ENCODE data around the gene BMPR1B.
A peak's percentile ranks its signal among the peaks of the same experiment; 100 is the strongest.

BMPR1B gene

GRCh38 chr4:95188701-95189370 is 431.1 kb downstream of the BMPR1B start:
- ChIA-PET CTCF (no interaction called here), POLR2A (interaction anchor here (0.6 kb wide), 1 partner anchor 203 kb away, joined by 6 read pairs; no protein-coding TSS in a partner anchor)
- Histone ChIP-seq H3K4me3 (ENCODE audit: low read depth, low read length) (no peak overlapping the region), H3K27ac (ENCODE audit: extremely low read depth, low read depth, low read length) (no peak overlapping the region), H3K4me1 (ENCODE audit: control insufficient read depth, insufficient read depth, low read length) (peaks cover 3% of the 10 kb centered on the region; the same call in 1 of the 2 replicates), H3K36me3 (ENCODE audit: control insufficient read depth in 2 of 2, insufficient read depth in 1 of 2, low read length in 2 of 2) (no peaks in the 10 kb centered on the region), H3K9me3 (ENCODE audit: control insufficient read depth, insufficient read depth, low read depth, low read length) (no peaks in the 10 kb centered on the region)
- TF ChIP-seq SETDB1 (IDR thresholded peaks at IDR 0.05; ENCODE audit: insufficient read length, low read length) (no peak), SCRT2 (tag by site-specific recombination; IDR thresholded peaks at IDR 0.05) (peak; percentile 63), BCL6B (tag by site-specific recombination; IDR thresholded peaks at IDR 0.05) (no peak), SCRT1 (tag by site-specific recombination; IDR thresholded peaks at IDR 0.05; ENCODE audit: borderline replicate concordance) (no peak)

DNA sequence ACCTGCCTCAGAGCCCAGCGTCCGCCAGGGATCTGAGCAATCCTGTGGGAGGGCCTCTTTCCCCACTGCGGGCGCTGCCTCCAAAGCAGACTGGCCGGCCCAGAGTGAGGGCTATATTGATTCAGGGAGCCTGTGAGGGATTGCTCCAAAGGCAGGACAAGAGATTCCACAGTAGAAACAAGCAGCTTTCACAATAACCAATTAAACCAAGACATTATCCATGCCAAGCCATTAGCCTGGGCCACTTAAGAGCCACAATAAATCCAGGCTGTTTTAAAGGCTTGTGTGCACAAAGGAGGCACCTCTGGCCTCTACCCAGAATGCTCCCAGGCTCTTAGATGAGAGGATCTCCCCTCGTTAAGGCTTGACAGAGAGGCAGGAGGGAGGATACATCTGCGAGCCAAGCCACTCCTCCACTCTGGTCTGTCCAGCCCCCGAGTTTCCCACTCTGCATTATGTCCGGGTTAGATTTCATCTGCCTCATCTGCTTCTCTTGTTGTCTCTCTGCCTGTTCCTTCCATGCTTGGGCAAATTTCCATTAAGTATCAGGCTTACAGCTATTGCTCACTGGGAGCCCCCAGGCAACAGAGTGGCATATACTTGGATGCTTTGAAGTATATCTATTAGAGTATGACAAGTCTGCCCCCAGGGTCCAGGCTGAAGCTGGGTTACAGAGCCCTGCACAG is 433.1 kb downstream of the BMPR1B start:
- CTCF ChIA-PET: no interaction called here
- Histone ChIP-seq H3K36me3 (ENCODE audit: control insufficient read depth in 2 of 2, insufficient read depth in 1 of 2, low read length in 2 of 2) (no peaks in the 10 kb centered on the region), H3K27ac (ENCODE audit: extremely low read depth, low read depth, low read length) (no peak overlapping the region), H3K4me3 (ENCODE audit: low read depth, low read length) (no peak overlapping the region), H3K4me1 (ENCODE audit: control insufficient read depth, insufficient read depth, low read length) (peaks cover 3% of the 10 kb centered on the region; the same call in 1 of the 2 replicates), H3K9me3 (ENCODE audit: control insufficient read depth, insufficient read depth, low read depth, low read length) (no peaks in the 10 kb centered on the region)
- TF ChIP-seq, protein P1, sequence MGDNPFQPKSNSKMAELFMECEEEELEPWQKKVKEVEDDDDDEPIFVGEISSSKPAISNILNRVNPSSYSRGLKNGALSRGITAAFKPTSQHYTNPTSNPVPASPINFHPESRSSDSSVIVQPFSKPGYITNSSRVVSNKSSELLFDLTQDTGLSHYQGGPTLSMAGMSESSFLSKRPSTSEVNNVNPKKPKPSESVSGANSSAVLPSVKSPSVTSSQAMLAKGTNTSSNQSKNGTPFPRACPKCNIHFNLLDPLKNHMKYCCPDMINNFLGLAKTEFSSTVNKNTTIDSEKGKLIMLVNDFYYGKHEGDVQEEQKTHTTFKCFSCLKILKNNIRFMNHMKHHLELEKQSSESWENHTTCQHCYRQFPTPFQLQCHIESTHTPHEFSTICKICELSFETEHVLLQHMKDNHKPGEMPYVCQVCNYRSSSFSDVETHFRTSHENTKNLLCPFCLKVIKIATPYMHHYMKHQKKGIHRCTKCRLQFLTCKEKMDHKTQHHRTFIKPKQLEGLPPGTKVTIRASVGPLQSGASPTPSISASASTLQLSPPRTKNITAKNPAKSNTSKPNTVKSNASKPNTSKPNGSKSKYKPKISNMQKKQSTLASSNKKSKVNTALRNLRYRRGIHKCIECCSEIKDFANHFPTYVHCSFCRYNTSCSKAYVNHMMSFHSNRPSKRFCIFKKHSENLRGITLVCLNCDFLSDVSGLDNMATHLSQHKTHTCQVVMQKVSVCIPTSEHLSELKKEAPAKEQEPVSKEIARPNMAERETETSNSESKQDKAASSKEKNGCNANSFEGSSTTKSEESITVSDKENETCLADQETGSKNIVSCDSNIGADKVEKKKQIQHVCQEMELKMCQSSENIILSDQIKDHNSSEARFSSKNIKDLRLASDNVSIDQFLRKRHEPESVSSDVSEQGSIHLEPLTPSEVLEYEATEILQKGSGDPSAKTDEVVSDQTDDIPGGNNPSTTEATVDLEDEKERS (tag by site-specific recombination; IDR thresholded peaks at IDR 0.05): no peak
- TF ChIP-seq ZNF654 (tag by site-specific recombination; IDR thresholded peaks at IDR 0.05; ENCODE audit: low read depth) (no peak), HOXD13 (CRISPR knock-in tag; IDR thresholded peaks at IDR 0.05; ENCODE audit: borderline replicate concordance) (no peak), ZNF398 (tag by site-specific recombination; IDR thresholded peaks at IDR 0.05) (no peak), OSR2 (tag by site-specific recombination; IDR thresholded peaks at IDR 0.05) (peak; percentile 52), ZNF621 (tag by site-specific recombination; IDR thresholded peaks at IDR 0.05) (no peak), ZNF211 (tag by site-specific recombination; IDR thresholded peaks at IDR 0.05; ENCODE audit: low read depth) (no peak), PRDM10 (tag by site-specific recombination; IDR thresholded peaks at IDR 0.05) (peak; percentile 41; the same call in 1 of the 2 replicates), ZNF2 (tag by site-specific recombination; IDR thresholded peaks at IDR 0.05) (no peak), ZBTB17 (tag by site-specific recombination; IDR thresholded peaks at IDR 0.05) (peak; percentile 79), ZSCAN23 (tag by site-specific recombination; IDR thresholded peaks at IDR 0.05) (no peak), ZNF830 (tag by site-specific recombination; IDR thresholded peaks at IDR 0.05; ENCODE audit: low read depth) (no peak), ZBTB8A (tag by site-specific recombination; IDR thresholded peaks at IDR 0.05) (0 out of 2 replicates have a peak, but pooled peaks have one; percentile 11), SP2 (tag by site-specific recombination; IDR thresholded peaks at IDR 0.05) (no peak), GLIS2 (tag by site-specific recombination; IDR thresholded peaks at IDR 0.05) (no peak), SCRT1 (tag by site-specific recombination; IDR thresholded peaks at IDR 0.05; ENCODE audit: borderline replicate concordance) (no peak), MZF1 (tag by site-specific recombination; IDR thresholded peaks at IDR 0.05; ENCODE audit: borderline replicate concordance) (0 out of 2 replicates have a peak, but pooled peaks have one; percentile 19), ZNF341 (tag by site-specific recombination; IDR thresholded peaks at IDR 0.05; ENCODE audit: low read depth) (peak; percentile 54), TCF7L2 (IDR thresholded peaks at IDR 0.05; ENCODE audit: borderline replicate concordance, low read depth, low read length) (peak; percentile 20; the same call in 1 of the 2 replicates), FEZF1 (tag by site-specific recombination; IDR thresholded peaks at IDR 0.05) (peak; percentile 47; the same call in 1 of the 2 replicates), ZNF776 (tag by site-specific recombination; IDR thresholded peaks at IDR 0.05; ENCODE audit: borderline replicate concordance) (no peak)
- POLR2A ChIA-PET: no interaction called here

All from HEK293 (cell line).